ENCODE measurements around the gene ITPKA. TPM values are rescaled to one million over a fixed set of nuclear protein-coding genes. Genes with fewer than 3 reads are reported as not detected.
A peak's percentile ranks its signal among the peaks of the same experiment; 100 is the strongest.

ITPKA gene
- total RNA-seq: 1 to 10 TPM in 1 of 4 donors, under 1 TPM in 1, not detected in 2; 0.83 to 1.5 TPM

DNA sequence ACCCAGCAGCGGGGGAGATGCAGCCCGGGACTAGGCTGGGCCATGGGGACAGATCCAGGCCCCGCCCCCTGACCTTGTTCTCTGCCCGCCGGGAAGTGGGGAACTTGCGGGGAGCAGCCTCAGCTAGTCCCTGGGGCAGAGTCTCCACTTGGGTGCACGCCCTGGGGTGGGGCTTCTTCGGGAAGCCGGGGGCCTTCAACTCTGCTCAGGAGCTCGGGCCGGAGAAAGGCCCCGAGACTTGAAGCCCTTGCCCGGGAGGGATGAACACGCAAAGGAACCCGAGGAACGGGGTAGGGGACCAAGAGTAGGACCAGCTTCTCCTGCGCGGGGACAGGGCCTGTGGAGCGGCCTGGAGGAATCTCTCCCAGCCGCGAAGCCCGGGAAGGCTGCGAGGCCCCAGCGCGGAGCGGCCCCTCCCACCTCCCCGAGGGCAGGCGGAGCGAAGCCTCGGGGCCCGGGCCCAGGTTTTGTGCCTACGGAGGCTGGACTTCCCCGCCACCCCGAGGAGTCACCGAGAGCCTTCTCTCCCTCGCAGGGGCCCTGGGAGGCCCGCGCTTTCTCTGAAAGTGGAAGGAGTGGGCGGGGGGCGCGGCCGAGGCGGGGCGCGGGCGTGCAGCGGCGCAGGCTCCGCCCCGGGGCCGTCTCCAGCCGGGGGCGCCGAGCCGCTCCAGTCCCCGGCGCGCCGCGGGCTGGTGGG lies at the start of gene ITPKA:
Gene ITPKA (plus strand): TSS at position 670 of the 697 bp plus-strand sequence. CDS start 54 bp downstream, outside the sequence.
- H3K4me1 ChIP-seq: peaks cover 26 to 29% of the 10 kb centered on the region in 2 donors
- H3K9me3 ChIP-seq: no peaks in the 10 kb centered on the region
- no peak within 1 kb of the TSS for H3K27ac ChIP-seq
- peak; percentile 65 to 74 for DNase-seq
- no peaks in the 10 kb centered on the region for H3K36me3 ChIP-seq
- TF ChIP-seq, protein P1, sequence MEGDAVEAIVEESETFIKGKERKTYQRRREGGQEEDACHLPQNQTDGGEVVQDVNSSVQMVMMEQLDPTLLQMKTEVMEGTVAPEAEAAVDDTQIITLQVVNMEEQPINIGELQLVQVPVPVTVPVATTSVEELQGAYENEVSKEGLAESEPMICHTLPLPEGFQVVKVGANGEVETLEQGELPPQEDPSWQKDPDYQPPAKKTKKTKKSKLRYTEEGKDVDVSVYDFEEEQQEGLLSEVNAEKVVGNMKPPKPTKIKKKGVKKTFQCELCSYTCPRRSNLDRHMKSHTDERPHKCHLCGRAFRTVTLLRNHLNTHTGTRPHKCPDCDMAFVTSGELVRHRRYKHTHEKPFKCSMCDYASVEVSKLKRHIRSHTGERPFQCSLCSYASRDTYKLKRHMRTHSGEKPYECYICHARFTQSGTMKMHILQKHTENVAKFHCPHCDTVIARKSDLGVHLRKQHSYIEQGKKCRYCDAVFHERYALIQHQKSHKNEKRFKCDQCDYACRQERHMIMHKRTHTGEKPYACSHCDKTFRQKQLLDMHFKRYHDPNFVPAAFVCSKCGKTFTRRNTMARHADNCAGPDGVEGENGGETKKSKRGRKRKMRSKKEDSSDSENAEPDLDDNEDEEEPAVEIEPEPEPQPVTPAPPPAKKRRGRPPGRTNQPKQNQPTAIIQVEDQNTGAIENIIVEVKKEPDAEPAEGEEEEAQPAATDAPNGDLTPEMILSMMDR (IDR thresholded peaks at IDR 0.05): no peak
- peak in 1 of 2 donors; percentile 29 for TF ChIP-seq POLR2A (IDR thresholded peaks at IDR 0.05)
- peaks cover 4% of the 10 kb centered on the region for H3K27me3 ChIP-seq
- H3K4me3 ChIP-seq (replicated peaks in 1 of 3): peak within 1 kb of the TSS in 2 of 3 donors; percentile 50 to 52
- 0 to 1% methylated on average over 10 to 20 of the region's 60 CpGs for WGBS, 2 donors
- intact Hi-C loops (cut with DNase I): no loop called here

DNA sequence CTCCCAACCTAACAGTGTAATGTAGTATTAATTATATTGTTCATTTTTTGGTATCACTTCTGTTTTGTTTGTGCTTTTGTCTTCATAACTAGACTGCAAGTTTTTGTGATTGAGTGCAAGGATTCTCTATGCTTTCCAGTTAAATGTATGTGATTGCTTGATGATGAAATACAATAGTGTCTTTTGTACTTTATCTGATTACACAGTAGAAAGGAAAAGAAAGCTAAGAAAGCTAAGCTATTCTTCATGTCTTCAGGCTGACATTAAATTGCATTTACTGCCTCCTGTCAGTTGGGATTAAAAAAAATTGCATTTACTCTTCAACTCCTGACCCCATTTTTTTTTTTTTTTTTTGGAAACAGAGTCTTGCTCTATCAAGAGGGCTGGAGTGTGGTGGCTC lies 48.3 kb upstream of the ITPKA start:
- TF ChIP-seq, protein P1 (IDR thresholded peaks at IDR 0.05): no peak
- TF ChIP-seq POLR2A (IDR thresholded peaks at IDR 0.05): no peak
- intact Hi-C loops (cut with DNase I): no loop called here
- peaks cover 2 to 13% of the 10 kb centered on the region in 2 donors for H3K36me3 ChIP-seq
- H3K9me3 ChIP-seq: no peaks in the 10 kb centered on the region
- H3K4me1 ChIP-seq: no peaks in the 10 kb centered on the region
- no peak overlapping the region for H3K27ac ChIP-seq
- DNase-seq: no peak
- H3K4me3 ChIP-seq (replicated peaks in 1 of 3): no peak overlapping the region
- no peaks in the 10 kb centered on the region for H3K27me3 ChIP-seq

- WGBS, 2 donors: 79 to 86% methylated on average over 4 of the region's 4 CpGs
- Histone ChIP-seq H3K27me3 (no peaks in the 10 kb centered on the region), H3K27ac (no peak overlapping the region), H3K9me3 (no peaks in the 10 kb centered on the region), H3K36me3 (peaks cover 9 to 30% of the 10 kb centered on the region in 2 donors), H3K4me1 (no peaks in the 10 kb centered on the region), H3K4me3 (replicated peaks in 1 of 3) (no peak overlapping the region)
- intact Hi-C loops (cut with DNase I): no loop called here
- no peak for TF ChIP-seq POLR2A (IDR thresholded peaks at IDR 0.05)
- TF ChIP-seq, protein P1 (IDR thresholded peaks at IDR 0.05): no peak
- DNase-seq: no peak
These were observed 31.4 kb upstream of the ITPKA start for GRCh38 chr15:41462084-41462795.

DNA sequence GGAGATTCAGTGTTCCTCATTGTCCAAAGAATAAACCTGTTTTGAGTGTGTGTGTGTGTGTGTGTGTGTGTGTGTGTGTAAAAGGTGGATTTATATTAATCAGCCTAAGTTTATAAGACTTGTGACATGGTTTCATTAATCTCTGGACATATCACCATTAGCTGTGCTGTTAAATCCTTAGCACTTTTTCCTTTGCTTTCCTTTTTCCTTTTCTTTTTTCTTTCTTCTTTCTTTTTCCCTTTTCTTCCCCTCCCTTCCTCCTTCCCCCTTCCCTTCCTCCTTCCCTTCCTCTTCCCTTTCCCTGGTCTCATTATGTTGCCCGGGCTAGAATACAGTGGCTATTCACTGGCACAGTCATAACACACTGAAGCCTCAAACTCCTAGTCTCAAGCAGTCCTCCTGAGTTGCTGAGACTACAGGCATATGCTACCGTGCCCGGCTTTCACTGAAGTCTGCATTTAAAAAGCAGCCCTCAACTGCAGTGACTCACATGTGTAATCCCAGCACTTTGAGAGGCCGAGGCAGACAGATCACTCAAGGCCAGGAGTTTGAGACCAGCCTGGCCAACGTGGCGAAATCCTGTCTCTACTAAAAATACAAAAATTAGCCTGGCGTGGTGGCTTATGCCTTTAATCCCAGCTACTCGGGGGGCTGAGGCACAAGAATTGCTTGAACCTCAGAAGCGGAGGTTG lies 28.6 kb upstream of the ITPKA start:
- H3K36me3 ChIP-seq: peaks cover 24 to 25% of the 10 kb centered on the region in 2 donors
- no peaks in the 10 kb centered on the region for H3K4me1 ChIP-seq
- TF ChIP-seq, protein P1 (IDR thresholded peaks at IDR 0.05): no peak
- TF ChIP-seq POLR2A (IDR thresholded peaks at IDR 0.05): no peak
- H3K27me3 ChIP-seq: no peaks in the 10 kb centered on the region
- H3K9me3 ChIP-seq: no peaks in the 10 kb centered on the region
- H3K27ac ChIP-seq: no peak overlapping the region
- intact Hi-C loops (cut with DNase I): no loop called here
- 91 to 95% methylated on average over 9 of the region's 9 CpGs for WGBS, 2 donors
- no peak overlapping the region for H3K4me3 ChIP-seq (replicated peaks in 1 of 3)
- DNase-seq: no peak

All from thyroid gland (tissue), 4 donors.